HUDEP-2 (cell line): Measurements from ENCODE around the gene DSCAML1.

ENCODE experiments used
- DNase-seq, 76 experiments: peaks; one replicate each; lab custom pipeline; 2025; ENCODE audit not compliant: unreplicated experiment in 76 of 76; lab: John Stamatoyannopoulos, UW

The DSCAML1 gene

GRCh38 chr11:117621226-117621625 lies 175.8 kb downstream of the DSCAML1 start:
- peak in 7 of 76 experiments; percentile 2 to 16 (median 4) for DNase-seq

DNA sequence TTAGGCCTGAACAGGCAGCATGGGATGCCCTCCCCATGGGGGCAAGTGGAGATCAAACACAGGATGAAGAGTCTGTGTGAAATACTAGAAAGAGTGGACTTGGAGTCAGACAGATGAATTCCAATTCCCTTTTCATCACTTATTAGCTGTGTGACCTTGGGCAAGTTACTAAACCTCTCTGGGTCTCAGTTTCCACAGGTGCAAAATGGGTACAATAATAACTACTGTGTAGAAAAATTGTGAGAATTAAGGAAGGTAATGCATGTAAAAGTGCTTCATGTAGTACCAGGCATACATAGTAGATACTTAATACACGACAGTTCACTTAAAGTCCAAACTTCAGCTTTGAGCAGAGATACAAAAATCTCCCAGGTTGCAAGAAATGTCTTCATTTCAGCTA lies 176.4 kb downstream of the DSCAML1 start:
- DNase-seq: no peak

- DNase-seq: no peak
Observed at GRCh38 chr11:117620086-117620485, 176.9 kb downstream of the DSCAML1 start.

- no peak for DNase-seq
Observed at GRCh38 chr11:117619661-117620060, 177.4 kb downstream of the DSCAML1 start.

DNA sequence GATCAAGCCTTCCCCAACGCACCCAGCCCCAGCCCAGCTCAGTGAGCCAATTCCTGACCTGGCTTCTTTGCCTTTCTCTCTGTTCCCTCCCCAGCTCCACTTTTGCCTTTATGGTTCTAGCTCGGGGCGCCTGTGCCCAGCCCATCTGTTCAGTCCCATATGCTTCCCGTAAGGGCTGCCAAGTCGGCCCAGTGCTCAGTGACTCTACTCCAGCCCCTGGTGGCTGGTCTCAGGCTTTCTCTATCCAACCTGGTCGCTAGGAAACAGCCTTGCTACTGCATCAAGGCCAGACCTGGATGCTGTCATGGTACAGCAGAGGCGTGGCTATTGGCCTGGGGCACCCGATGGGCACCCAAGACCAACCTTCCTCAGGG lies 178.0 kb downstream of the DSCAML1 start:
- DNase-seq: no peak

GRCh38 chr11:117618302-117618981 lies 178.6 kb downstream of the DSCAML1 start:
- no peak for DNase-seq

DNA sequence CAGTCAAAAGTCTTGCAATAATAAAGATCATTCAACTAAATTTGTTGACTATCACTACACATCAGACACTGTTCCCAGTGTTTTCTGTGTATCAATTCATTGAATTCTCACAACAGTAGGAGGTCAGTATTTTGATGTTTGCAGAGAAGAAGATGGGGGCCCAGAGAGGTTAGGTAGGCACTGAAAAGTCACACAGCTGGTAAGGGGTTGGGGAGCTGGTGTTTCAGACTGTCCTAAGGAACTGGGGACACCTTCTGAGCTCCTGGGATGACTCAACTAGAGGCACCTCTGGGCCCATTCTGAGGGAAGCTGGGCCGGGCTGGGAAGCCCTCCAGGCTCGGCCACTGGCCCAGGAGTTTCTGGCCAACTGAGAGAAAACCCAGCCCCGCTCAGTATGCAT lies 180.0 kb downstream of the DSCAML1 start:
- DNase-seq: no peak

GRCh38 chr11:117614728-117615127 lies 182.3 kb downstream of the DSCAML1 start:
- peak in 27 of 76 experiments; percentile 1 to 37 (median 12) for DNase-seq

DNA sequence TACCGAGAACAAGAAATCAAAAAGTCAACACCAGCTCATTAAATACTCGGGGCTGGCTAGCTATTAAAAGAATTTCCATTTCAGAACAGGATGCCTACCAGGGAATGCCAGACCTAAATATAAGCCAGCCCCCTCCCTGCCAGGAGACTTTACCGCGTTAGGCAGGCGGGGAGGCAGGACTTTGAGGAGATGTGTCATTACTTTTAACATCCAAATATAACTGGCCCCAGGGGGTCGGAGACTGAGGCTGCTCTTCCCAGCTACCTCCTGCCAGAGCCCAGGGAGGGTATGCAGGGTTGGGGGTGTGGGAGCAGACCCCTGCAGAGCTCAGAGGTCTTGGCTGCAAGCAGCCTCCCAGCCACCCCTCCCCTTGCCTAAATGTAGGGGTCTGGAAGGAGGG lies 183.5 kb downstream of the DSCAML1 start:
- no peak for DNase-seq

DNA sequence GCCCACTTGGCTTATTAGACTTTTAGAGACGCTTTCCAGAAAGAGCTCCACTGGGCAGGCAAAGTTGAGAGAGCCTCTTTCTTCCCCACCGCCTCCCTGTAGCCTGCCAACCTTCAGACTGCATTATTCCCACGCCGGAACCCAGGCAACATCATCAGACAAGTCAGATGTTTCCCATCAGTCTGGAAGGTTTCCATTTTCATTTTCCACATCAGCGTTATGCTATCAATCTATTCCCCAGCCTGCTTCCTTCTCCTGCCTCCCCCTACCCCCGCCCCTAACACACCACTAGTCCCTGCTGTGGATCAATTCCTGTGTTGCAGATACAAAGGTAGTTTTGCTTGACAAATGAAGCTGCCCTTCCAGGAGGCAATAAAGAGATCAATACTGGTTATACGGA lies 184.8 kb downstream of the DSCAML1 start:
- no peak for DNase-seq

- no peak for DNase-seq
Observed at GRCh38 chr11:117610901-117611300, 186.1 kb downstream of the DSCAML1 start.

- DNase-seq: no peak
Observed at GRCh38 chr11:117610045-117610444, 187.0 kb downstream of the DSCAML1 start.

GRCh38 chr11:117607449-117607848 lies 189.6 kb downstream of the DSCAML1 start:
- DNase-seq: no peak

- DNase-seq: no peak
Observed at GRCh38 chr11:117606790-117607189, 190.2 kb downstream of the DSCAML1 start.

GRCh38 chr11:117606211-117606610 lies 190.8 kb downstream of the DSCAML1 start:
- no peak for DNase-seq

GRCh38 chr11:117605331-117605730 lies 191.7 kb downstream of the DSCAML1 start:
- DNase-seq: no peak

- DNase-seq: no peak
Observed at GRCh38 chr11:117604336-117604995, 192.6 kb downstream of the DSCAML1 start.

DNA sequence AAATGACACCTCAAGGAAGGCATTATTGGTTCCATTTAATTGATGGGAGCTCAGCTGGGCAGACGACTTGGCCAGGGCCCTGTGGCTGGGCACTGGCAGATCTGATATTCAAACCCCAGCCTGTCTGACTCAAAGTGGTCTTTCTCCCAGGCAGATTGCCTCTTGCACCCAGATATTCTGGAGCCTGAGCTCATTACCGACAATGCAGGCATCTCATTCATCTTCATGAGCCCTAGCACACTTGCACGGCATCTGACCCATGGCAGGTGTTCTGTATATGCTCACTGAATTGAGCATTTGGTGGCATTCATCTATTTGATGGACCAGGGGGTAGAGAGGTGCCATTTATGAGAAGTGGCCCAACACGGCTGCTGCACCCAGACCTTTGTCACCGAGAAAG lies 193.1 kb downstream of the DSCAML1 start:
- DNase-seq: no peak

DNA sequence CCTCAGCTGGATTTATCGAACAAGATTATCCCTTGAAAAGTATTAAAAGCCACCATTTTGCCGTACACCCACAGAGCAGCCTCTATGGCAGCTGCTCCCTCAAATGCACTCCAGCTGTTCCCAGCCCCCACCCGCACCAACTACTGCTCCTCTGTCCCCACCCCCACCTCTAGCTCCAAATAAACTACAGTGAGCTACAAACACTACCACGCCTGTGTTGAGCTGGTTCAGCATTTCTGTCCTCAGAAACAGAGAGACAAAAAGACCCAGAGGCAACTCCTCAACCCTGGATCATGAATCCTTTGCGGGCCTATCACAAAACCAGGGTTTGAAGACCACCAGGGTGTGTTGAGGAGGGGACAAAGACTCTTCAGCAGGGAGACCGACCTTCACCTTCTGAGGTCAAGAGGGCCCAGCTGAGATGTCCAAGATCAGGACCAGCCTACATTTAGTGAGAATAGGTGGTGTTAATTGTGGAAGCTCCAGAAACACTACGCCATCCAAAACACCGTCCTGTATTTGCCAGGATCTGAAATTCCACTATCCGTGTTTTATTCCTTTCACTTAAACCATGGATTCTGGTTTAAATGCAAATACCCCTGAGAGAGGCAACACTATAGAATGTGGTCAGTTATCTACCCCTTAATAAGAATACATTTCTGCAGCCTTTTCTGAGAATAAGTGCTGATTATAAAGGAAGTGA lies 195.9 kb downstream of the DSCAML1 start:
- no peak for DNase-seq

GRCh38 chr11:117600234-117600783 lies 196.7 kb downstream of the DSCAML1 start:
- no peak for DNase-seq

DNA sequence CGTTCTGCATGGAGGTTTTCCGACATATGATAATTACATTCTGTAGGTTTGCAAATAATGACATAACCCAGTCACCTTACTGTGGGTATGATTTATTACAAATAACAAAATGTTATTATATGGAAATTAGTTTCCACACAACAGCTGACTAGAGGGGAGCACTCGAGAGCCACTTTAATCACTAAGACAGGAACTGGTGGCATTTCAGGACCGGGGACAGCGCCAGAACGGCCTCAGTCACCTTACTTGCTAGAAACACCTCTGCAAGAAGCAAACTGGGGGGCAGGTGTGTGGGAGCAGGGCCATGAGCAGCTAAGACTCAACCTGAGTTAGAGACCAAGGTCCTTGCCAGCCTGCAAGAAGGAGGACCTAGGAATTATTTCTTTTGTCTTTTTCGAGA lies 199.9 kb downstream of the DSCAML1 start:
- peak in 33 of 76 experiments; percentile 1 to 39 (median 12) for DNase-seq

DNA sequence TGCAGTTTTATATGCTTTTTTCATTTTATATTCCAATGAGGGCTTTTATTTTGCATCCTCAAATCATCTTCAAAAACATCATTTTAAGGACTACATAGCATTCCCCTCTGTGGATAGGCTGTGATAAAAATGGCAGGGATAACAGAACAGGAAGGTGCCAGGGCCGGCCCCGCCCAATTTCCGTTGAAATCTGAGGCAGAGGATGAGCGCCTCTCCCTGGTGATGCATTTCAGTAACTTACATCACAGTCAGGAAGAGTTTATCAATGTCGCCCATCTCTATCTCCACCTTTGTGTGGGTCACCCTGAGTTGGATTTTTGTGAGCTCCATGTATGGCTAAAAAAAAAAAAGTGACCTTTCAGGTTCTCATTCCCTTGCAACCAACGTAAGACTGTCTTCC lies 201.6 kb downstream of the DSCAML1 start:
- DNase-seq: no peak
